ENCODE results near the gene C10orf71. TPM values are rescaled to one million over a fixed set of nuclear protein-coding genes. Genes with fewer than 3 reads are reported as not detected.

The C10orf71 gene, protein sequence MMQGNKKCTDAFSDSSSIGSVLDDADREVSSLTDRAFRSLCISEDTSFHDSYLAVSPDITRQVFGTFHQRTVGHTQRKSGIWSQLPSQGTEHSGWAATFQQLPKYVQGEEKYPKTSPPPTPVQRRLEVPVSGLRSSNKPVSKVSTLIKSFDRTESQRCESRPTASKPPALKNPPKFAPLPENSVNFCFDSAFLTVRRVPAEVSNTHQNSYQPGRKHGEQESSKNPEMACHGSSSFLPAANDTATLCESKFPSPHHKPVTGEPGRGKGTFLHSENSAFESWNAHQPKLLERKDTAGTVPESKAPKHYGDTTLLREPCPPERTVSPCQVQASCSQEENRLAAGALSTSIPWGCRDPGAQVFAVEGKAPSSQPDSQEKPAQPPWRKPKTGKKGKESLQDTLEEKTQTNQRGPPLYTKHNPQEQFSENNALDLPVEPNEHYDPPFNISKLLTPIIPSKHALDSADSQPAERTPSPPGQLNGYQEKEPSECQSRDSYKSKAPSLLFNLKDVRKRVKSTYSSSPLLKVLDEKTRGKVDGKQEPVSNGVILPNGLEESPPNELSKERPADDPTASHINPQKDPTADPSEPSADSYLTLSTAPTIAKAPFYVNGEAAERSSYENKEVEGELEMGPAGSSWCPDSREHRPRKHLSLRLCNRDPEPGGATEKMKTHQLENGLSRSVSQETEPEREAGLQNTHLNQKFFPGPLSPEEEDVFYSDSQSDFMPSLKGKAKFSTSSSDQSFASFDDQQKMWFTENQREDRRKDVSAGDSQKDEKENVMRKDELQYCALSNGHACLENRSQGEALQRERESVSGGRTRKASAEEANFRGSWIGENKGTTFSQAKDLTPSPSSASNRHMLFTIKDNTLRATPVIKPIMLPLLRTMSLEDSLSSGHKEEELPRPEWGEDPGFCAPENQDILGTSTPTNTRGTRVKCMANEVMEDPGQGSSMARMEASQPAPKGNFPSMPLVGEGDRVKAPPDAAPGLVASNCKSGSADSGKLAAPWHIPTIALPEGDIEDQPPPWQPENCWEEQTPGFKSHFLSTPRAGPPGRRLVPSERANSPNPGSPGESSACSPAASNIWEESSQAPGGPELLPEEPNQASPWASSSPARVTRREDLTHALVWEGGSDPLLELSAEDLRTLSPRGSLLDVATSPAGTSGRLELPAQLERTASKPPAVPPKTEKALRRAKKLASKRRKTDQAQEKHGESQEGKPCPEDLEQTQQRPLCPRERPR (N-terminal part only)
- not detected for total RNA-seq

DNA sequence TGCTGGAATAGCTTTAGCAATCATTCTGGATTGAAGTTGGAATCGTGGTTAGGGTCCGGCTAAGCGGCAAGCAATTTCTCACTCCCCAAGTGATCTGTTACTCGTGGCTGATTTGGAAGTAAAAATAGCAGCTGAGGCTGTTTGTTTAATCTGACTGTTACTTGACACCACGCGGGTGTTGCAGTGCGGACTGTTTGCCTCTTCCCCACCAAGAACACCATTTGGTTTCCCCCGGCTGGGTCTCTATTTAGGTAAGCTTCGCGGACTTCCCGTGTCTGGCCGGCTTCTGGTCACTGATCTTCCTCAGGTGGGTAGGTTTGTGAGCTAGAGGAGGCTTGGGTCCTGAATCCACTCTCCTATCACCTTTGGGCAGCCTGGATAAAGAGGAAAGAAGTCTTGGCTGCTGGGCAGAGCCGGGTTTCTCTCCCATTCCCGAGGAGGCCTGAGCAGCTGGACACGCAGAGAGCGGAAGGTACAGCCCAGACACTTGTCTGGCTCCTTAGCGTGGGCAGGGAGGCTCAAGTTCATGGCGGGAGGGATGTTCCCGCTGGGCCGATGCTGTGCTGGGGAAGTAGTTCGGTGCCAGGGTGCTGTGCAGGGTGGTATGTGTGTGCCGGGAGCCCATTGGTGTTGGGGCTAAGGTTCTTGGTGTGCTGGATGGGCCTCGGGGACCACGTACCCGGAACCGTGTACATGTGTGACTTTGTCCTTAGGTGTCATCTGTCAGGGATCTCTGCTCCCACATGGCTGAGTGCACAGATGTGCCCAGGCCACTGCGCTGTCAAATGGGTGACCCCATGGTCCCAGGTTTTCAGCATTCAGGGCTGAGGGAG is at the start of gene C10orf71:
TSS of gene C10orf71 (plus strand) at position 188 of the 833 bp plus-strand sequence. CDS start 23,376 bp downstream, outside the sequence.
- ATAC-seq = no peak
- H3K9me3 Mint-ChIP-seq = no peaks in the 10 kb centered on the region
- H3K36me3 Mint-ChIP-seq = no peaks in the 10 kb centered on the region
- H3K27ac Mint-ChIP-seq = no peak within 1 kb of the TSS
- no peak for DNase-seq (ENCODE audit: low spot score in 2 of 2)

DNA sequence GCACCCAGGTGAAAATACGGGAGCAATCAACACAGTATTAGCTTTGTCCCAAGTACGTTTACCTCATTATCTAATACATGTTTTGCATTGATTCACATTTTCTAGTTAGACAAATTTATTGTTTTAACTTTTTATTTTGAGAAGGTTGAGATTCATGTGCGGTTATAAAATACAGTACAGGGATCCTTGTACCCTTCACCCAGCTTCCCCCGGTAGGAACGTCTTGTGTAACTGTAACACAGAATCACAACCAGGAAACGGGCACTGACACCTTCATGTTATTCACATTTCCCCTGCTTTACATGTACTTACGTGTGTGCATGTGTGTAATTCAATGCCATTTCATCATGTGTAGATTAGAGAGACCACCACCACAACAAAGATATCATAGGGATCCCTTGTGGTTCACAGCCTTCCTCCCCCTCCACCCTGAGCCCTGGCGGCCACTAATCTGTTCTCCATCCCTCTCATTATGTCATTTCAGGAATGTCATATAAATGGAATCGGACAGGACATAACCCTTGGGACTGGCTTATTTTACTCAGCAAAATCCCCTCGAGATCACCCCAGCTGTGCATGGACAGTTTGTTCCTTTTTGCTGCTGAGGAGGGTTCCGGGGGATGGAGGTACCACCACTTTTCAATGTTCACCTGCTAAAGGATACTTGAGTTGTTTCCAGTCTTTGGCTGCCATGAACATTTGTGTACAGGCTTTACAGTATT is 46.5 kb upstream of the C10orf71 start:
- H3K36me3 Mint-ChIP-seq = peaks cover 4 to 6% of the 10 kb centered on the region in 2 donors
- DNase-seq (ENCODE audit: low spot score in 2 of 2) (no peak), ATAC-seq (no peak)
- H3K27ac Mint-ChIP-seq = no peak overlapping the region
- H3K9me3 Mint-ChIP-seq = peaks cover 3 to 6% of the 10 kb centered on the region in 2 donors

DNA sequence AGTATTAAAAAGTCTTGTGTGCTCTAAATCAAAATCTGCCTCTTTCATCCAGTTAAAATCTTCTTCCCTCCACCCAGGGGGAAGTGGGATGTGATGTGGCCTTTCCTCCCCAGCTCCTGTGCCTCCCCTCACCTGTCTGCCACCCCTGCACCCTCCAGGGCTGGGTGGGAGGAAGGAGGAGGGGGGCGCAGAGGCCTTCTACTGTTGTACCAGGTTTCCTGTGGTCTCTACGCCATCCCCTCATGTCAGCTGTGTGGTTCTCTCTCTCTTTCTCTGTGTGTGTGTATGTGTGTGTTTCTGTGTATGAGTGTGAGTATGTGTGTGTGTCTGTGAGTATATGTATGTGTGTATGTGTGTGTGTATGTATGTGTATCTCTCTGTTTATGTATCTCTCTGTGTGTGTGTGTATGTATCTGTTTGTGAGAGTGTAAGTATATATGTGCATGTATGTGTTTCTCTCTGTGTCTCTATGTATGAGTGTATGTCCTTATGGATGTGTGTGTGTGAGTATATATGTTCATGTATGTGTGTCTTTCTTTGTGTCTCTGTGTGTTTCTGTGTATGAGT is 45.5 kb upstream of the C10orf71 start:
- peaks cover 0 to 3% of the 10 kb centered on the region in 2 donors for H3K36me3 Mint-ChIP-seq
- peaks cover 3% of the 10 kb centered on the region in 2 donors for H3K9me3 Mint-ChIP-seq
- DNase-seq (ENCODE audit: low spot score in 2 of 2) (no peak), ATAC-seq (no peak)
- no peak overlapping the region for H3K27ac Mint-ChIP-seq

DNA sequence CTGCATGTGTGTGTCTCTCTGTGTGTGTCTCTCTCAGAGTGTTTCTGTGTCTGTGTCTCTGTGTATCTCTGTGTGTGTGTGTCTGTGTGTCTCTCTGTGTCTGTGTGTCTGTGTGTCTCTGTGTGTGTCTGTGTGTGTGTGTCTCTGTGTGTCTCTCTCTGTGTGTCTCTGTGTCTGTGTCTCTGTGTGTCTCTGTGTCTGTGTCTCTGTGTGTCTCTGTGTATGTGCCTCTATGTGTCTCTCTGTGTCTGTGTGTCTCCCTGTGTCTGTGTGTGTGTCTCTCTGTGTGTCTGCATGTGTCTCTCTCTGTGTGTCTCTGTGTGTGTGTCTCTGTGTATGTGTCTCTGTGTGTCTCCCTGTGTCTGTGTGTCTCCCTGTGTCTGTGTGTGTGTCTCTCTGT is 44.8 kb upstream of the C10orf71 start:
- no peak for ATAC-seq

DNA sequence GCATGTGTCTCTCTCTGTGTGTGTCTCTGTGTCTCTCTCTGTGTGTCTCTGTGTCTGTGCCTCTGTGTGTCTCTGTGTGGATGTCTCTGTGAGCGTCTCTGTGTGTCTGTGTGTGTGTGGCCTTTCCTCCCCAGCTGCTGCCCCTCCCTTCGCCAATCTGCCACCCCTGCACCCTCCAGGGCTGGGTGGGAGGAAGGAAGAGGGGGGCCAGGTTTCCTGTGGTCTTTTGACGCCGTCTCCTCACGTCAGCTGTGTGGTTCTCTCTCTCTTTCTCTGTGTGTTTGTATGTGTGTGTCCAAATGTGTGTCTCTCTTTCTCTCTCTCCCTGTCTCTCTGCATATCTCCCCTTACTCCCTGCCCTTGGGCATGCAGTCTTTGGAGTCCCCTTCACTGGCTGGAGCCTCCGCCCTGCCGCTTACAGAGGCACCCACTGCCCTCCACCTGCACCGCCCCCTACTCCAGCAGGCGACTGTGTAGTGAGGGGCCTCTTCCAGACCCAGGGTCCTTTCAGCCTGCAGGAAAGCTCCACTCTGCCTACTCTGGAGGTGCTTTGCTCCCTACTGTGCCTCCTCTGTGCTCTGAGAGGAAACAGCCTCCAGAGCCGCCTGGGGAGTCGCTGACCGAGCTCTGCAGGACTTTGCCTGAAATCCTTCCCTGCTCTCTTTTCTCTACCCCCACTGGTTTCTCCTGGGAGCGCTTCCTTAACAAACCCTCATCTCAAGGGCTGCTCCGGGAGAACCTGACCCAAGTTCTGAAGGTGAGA is 44.2 kb upstream of the C10orf71 start:
- ATAC-seq = no peak
- no peaks in the 10 kb centered on the region for H3K36me3 Mint-ChIP-seq
- H3K9me3 Mint-ChIP-seq = peaks cover 0 to 3% of the 10 kb centered on the region in 2 donors
- H3K27ac Mint-ChIP-seq = no peak overlapping the region
- no peak for DNase-seq (ENCODE audit: low spot score in 2 of 2)

More for the DNA sequence above, 44.8 kb upstream of the C10orf71 start:
- Mint-ChIP-seq H3K9me3 (peaks cover 0 to 3% of the 10 kb centered on the region in 2 donors), H3K27ac (no peak overlapping the region), H3K36me3 (no peaks in the 10 kb centered on the region)
- no peak for DNase-seq (ENCODE audit: low spot score in 2 of 2)

DNA sequence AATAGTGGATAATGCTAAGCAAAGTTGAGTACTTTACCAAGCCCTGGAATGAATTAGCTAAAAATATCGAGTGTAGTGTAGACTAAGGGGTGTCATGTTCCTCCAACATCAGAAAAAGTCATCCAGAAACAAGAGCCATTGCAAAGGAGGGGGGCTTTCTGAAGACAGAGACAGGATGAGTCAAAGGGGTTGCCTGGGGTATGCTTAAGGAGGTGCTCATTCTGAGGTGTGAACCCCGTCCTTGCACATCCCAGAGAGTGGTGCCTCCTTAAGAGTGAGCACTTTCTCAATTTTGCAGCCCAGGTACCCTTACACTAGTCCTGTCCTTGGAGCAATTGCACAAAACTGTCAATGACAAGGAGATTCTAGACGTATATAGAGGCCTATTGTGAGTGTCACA is 43.1 kb upstream of the C10orf71 start:
- Mint-ChIP-seq H3K9me3 (peaks cover 0 to 3% of the 10 kb centered on the region in 2 donors), H3K36me3 (no peaks in the 10 kb centered on the region), H3K27ac (no peak overlapping the region)
- ATAC-seq = no peak
- DNase-seq (ENCODE audit: low spot score in 2 of 2) = no peak

DNA sequence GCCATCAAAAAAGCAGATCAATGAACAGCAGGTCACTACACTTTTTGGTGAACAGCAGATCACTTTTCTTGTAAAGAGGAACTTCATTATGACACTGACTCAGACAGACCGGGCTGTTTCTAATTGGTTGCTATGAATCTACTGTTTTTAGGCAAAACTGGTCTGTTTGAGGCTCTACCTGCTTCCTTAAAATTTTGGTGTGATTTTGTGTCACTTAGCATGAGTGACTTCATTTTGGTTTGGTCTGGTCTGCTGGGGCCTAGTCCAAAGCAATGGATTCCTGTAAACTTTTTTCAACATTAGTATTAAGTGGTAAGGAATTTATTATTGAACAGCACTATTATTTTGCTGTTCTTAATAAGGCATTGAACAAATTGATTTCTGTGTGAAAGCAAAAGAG is 41.8 kb upstream of the C10orf71 start:
- Mint-ChIP-seq H3K36me3 (no peaks in the 10 kb centered on the region), H3K27ac (no peak overlapping the region), H3K9me3 (peaks cover 0 to 3% of the 10 kb centered on the region in 2 donors)
- ATAC-seq (no peak), DNase-seq (ENCODE audit: low spot score in 2 of 2) (no peak)

DNA sequence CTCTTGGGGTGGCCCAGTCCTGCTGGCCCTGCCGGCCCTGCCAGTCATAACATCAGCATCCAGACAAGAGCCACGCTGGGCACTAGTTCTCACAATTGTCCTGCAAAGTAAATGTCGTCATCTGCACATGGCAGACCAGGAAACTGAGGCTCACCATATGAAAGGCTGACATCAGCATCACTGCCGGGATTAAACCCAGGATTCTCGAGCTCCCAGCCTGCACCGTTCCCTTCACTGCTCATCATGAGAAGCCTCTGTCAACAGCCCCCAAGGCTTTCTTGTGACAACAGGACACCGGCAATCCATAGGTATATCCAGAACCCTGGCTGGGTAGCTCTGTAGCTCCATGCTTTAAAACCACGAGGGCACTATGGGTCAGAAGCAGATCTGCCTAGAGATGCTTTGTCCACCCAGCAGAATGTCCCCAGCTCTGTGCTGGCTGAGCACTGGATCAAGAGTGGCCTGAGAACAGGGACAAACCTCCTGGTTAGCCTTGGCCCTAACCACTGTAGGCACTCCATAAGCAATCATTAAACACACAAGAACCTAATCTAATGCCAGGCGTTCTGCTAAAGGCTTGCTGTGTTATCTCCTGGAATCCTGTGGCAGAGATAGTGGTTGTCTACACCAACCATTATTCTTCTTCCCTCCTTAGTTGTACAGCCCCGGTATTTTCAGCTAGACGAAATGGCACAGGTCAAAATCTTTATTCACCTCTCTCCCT is 41.2 kb upstream of the C10orf71 start:
- Mint-ChIP-seq H3K27ac (no peak overlapping the region), H3K9me3 (no peaks in the 10 kb centered on the region), H3K36me3 (no peaks in the 10 kb centered on the region)
- no peak for DNase-seq (ENCODE audit: low spot score in 2 of 2)
- no peak for ATAC-seq

DNA sequence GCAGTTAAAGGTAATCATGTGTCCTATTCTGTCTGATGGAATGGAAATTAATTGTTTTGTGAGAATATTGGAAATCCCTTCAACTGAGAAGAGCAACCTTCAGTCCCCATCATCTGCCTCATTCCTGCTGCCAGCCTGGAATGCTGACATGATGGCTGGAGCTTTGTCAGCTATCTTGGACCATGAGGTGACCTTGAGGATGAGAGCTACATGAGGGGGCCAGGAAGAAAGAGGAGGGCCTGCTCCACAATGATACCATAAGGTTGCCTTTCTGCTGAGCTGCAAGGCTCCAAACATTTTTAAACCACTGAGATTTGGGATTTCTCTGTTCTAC is 40.7 kb upstream of the C10orf71 start:
- no peak for DNase-seq (ENCODE audit: low spot score in 2 of 2)
- H3K27ac Mint-ChIP-seq = no peak overlapping the region
- H3K36me3 Mint-ChIP-seq = no peaks in the 10 kb centered on the region
- H3K9me3 Mint-ChIP-seq = no peaks in the 10 kb centered on the region
- ATAC-seq = no peak

DNA sequence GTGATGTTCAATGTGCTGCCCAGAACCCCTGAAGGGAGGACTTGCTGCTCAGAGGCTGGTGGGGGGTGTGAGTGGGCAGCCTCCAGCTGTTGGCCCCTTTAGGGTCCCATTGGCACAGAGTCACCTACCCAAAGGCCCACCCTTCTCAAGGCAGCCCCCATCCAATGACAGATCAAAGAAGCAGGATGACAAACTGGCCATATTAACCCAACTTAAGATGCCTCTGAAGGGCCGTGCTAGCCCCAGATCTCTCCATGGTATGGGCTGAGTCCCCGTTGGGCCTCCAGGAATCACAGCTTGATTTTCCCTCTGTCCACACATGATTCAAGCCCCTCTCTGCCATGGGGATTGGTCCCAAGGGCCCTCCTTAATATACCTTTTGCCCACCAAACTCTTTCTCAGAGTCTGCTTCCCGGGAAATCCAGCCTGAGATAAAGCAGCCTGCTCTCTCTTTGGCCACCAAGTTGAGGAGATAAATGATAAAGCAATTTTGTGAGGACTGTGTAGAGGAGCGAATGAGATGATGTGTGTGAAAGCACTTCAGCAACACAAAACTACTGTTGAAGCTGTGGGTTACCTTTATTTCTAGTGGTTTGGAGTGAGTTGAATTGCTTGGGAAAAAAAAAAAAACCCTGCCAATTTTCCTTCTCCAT is 38.2 kb upstream of the C10orf71 start:
- Mint-ChIP-seq H3K27ac (no peak overlapping the region), H3K9me3 (peaks cover 12 to 14% of the 10 kb centered on the region in 2 donors), H3K36me3 (peaks cover 6 to 11% of the 10 kb centered on the region in 2 donors)
- DNase-seq (ENCODE audit: low spot score in 2 of 2) (no peak), ATAC-seq (no peak)

DNA sequence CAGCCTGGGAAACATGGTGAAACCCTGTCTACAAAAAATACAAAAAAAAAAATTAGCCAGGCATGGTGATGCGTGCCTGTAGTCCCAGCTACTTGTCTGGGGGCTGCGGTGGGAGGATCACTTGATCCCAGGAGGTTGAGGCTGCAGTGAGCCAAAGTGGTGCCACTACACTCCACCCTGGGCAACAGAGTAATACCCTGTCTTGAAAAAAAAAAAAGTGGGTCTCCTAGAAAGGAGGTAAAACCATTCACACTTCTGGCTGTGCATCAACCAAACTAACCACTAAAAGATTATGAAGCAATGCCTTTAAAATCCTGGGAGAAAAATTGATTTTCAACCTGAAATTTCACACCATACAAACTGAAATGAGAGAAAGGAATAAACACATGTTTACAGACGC is 35.4 kb upstream of the C10orf71 start:
- Mint-ChIP-seq H3K9me3 (peaks cover 19 to 25% of the 10 kb centered on the region in 2 donors), H3K36me3 (peaks cover 13 to 24% of the 10 kb centered on the region in 2 donors), H3K27ac (no peak overlapping the region)
- ATAC-seq (no peak), DNase-seq (ENCODE audit: low spot score in 2 of 2) (no peak)

DNA sequence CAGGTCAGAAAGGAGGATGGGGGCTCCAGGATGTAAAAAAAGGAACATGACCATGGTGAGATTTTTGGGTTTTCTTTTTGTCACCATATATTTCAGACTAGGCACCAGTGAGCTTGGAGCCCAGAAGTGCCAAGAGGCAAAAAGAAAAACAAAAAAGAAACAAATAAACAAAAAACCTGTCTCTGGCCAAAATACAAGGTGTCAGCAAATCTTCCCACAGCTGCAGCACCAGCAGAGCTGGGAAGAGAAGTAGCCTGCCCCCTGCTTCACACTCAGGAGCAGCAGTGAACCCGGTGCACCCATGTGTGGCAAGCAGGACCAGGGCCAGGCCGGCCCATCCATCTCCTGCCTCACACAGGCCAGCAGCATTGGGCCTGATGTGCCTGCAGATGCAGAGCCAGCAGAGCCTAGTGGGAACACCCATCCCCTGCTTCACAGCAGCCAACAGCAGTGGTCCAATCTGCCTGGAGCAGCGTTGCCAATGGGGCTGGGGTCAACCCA is 34.7 kb upstream of the C10orf71 start:
- Mint-ChIP-seq H3K27ac (no peak overlapping the region), H3K36me3 (peaks cover 13 to 24% of the 10 kb centered on the region in 2 donors), H3K9me3 (peaks cover 19 to 25% of the 10 kb centered on the region in 2 donors)
- ATAC-seq (no peak), DNase-seq (ENCODE audit: low spot score in 2 of 2) (no peak)

DNA sequence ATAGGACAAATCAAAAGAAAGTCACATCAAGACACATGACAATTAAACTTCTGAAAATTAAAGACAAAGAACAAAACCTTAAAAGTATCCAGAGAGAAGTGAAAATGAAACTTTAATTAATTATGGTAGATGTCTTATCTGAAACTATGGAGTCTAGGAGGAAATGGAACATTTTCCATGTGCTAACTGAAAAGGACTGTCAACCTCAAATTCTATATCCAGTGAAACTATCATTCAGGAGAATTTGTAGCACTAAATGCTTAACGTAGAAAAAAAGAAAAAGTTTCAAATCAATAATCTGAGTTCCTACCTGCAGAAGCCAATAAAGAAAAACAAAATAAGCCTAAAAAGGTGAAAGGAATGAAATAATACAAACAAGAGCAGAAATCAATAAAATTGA is 33.1 kb upstream of the C10orf71 start:
- Mint-ChIP-seq H3K36me3 (peaks cover 13 to 24% of the 10 kb centered on the region in 2 donors), H3K9me3 (peaks cover 19 to 25% of the 10 kb centered on the region in 2 donors), H3K27ac (no peak overlapping the region)
- ATAC-seq (no peak), DNase-seq (ENCODE audit: low spot score in 2 of 2) (no peak)
